LNCaP clone FGC (cell line): ENCODE results near the gene SMTNL2.

ENCODE experiments used
- DNase-seq: peaks from one replicate; pipeline ENCODE4 v3.0.0-alpha.2; 2011; ENCODE audit warnings: low read depth
- H3K4me3 ChIP-seq: 2 replicates; pipeline ENCODE4 v1.5.1; 2011; ENCODE audit warnings: mild to moderate bottlenecking, low read depth, low read length, control low read depth
- TF ChIP-seq, protein P1 (sequence below): IDR thresholded peaks from 2 replicates; pipeline ENCODE4 v1.5.1; 2012; ENCODE audit warnings: mild to moderate bottlenecking; ENCODE audit not compliant: control insufficient read depth, insufficient read depth; ENCODE audit errors: extremely low read depth

Gene SMTNL2

DNA sequence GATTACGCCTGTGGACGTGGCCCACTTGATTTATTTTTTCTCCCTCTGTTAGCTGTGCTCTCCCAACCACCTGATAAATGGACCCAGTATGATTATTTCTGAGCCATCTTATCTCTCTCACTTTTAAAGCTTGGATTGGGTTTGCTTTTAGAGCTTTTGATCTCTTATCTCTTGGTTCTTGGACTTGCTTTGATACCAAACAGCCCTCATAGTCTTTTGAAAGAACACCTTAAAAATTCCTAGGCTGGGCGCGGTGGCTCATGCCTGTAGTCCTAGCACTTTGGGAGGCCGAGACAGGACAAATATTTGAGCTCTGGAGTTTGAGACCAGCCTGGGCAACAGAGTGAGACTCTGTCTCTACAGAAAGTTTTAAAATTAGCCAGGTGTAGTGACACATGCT lies 25.8 kb downstream of the SMTNL2 start:
- no peak for DNase-seq
- no peak overlapping the region for H3K4me3 ChIP-seq
- TF ChIP-seq, protein P1, sequence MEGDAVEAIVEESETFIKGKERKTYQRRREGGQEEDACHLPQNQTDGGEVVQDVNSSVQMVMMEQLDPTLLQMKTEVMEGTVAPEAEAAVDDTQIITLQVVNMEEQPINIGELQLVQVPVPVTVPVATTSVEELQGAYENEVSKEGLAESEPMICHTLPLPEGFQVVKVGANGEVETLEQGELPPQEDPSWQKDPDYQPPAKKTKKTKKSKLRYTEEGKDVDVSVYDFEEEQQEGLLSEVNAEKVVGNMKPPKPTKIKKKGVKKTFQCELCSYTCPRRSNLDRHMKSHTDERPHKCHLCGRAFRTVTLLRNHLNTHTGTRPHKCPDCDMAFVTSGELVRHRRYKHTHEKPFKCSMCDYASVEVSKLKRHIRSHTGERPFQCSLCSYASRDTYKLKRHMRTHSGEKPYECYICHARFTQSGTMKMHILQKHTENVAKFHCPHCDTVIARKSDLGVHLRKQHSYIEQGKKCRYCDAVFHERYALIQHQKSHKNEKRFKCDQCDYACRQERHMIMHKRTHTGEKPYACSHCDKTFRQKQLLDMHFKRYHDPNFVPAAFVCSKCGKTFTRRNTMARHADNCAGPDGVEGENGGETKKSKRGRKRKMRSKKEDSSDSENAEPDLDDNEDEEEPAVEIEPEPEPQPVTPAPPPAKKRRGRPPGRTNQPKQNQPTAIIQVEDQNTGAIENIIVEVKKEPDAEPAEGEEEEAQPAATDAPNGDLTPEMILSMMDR: no peak

DNA sequence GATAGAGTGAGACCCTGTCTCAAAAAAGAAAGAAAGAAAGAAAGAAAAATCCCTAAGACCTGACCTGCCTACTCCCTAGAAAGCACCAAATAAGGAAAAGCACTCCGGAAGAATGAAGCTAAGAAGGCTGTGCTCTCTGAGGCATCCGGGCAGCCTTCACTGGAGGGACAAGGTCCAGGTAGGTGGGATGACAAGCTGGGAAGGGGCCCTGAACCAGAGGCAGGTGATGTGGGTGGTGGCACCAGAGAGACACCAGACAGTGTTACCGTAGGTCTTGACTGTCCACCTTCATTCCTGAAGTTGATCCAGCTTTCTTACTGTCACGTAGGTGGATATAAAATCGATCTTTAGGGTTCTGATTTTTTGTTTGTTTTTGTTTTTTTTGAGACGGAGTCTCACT lies 26.3 kb downstream of the SMTNL2 start:
- DNase-seq: no peak
- no peak overlapping the region for H3K4me3 ChIP-seq
- TF ChIP-seq, protein P1: no peak

DNA sequence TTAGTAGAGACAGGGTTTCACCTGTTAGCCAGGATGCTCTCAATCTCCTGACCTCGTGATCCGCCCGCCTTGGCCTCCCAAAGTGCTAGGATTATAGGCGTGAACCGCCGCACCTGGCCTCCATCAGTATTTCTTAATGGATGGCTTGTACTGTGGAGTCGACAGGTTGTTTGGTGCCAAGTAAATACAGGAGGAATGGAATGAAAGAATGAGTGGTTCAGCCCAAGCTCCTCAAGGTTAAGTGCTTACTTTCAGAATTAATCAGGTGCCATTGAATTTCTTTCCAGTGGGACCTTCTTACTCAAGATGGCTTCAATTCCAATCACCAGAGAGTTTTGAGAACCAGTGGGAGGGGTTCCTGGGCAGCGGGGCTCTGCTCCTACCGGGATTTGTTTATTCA lies 32.1 kb downstream of the SMTNL2 start:
- TF ChIP-seq, protein P1: no peak
- no peak for DNase-seq
- no peak overlapping the region for H3K4me3 ChIP-seq

DNA sequence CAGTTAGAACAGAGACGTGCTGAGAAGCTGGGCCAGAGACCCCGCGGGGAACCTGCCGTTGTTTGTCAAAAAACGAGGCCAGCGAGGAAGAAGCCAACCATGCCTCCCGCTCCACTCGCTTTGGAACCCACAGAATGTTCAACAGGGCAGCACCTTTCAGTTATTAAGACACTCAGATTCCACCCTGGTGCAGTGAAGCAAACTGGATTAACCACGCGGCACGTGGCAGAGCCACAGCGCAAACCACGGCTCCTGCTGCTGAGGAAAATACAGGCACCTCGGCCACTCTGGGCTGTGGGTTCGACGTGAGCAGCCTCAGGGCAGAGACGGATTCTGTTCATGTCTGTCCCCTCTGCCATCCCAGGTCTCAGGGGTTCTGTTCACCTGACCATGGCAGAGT lies 32.8 kb downstream of the SMTNL2 start:
- TF ChIP-seq, protein P1: no peak
- no peak for DNase-seq
- H3K4me3 ChIP-seq: no peak overlapping the region

DNA sequence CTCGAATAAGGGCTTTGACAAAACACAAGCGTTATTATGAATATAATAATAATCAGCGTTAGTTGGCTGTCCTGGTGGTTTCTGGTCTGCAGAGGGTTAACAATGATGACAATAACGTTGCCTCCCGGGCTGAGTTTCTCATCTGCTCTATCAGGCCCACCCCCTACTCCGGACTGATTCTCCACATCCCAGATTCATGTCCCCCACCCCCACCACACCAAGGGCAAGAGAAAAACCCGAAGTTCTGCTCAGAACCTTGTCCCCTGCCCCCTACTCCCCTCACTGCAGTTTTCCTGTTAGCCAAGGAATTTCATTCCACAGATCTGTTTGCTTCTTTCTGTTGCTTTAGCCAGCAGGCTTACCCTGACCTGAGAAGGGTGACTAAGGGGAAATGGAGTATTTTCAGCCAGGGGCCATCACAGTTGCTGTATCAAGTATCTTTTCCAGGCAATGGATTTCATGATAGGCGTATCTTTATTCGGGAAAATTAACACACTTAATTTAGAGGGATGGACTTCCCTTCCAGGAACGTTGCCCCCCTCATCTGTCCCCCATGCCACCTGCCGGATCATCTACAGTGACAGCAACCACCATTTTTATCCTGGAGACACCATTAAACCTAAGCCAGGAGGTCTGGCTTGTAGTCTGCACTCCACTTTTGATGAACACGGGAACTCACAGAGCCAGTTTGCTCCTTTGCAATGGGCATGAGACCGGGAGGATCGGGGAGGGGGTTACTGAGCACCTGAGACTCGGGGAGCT lies 33.4 kb downstream of the SMTNL2 start:
- TF ChIP-seq, protein P1: no peak
- H3K4me3 ChIP-seq: no peak overlapping the region
- no peak for DNase-seq

DNA sequence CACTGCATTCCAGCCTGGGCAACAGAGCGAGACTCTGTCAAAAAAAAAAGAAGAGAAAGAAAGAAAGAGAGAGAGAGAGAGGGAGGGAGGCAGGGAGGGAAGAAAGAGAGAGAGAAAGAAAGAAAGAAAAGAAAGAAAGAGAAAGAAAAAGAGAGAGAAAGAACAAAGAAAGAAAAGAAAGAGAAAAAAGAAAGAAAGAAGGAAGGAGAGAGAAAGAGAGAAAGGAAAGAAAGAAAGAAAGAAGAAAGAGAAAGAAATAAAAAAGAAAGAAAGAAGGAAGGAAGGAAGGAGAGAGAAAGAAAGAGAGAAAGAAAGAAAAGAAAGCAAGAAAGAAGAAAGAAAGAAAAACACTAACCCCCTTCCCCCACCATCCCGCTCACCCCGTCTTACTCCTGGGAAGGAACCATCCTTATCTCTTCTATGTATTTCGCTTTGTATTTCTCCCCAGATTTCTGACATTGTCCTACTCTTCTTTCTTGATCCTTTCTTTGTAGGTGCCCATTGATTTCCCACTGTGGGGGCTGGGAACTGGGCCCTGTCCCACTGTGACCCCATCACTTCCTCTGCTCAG lies 36.3 kb downstream of the SMTNL2 start:
- H3K4me3 ChIP-seq: no peak overlapping the region
- DNase-seq: no peak
- TF ChIP-seq, protein P1: no peak

DNA sequence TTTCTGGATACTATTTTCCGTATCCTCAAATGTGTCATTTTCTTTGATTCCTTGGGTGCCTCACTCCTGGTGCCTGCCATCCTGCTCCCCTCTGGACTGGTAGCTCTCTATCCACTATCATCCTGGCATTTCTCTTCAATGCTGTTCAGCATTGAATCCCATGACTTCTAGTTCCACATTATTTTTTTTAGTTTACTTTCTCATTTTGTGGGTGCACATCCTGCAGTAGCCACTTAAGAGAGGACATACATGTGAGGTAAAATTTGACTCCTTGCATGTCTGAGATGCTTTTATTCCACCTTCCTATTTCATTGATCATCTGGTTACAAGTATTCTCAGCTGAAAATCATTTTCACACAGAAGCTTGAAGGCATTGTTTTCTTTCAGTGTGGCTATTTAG lies 38.0 kb downstream of the SMTNL2 start:
- no peak overlapping the region for H3K4me3 ChIP-seq
- DNase-seq: no peak

More for the DNA sequence above, 38.0 kb downstream of the SMTNL2 start:
- TF ChIP-seq, protein P1: no peak
